Esophagus squamous epithelium (tissue), 4 donors: ENCODE measurements around the gene KIAA0930.

Source experiments
- POLR2A ChIP-seq, 4 donors: fragments of 450-650 bp; IDR thresholded peaks; one replicate each; pipeline ENCODE4 v1.6.1; 2017; ENCODE audit warnings: antibody characterized with exemption in 4 of 4, mild to moderate bottlenecking in 4 of 4, moderate library complexity in 3 of 4
- TF ChIP-seq, protein P1 (sequence below), 6 experiments: fragments of 450-650 bp in 4 of 6; fragments of 200-600 bp in 2 of 6; sonication (generic) in 2 of 6; IDR thresholded peaks; one replicate each; pipeline ENCODE4 v1.5.1; 2016 to 2019; ENCODE audit warnings: antibody characterized with exemption in 6 of 6, mild to moderate bottlenecking in 4 of 6, moderate library complexity in 4 of 6

DNA sequence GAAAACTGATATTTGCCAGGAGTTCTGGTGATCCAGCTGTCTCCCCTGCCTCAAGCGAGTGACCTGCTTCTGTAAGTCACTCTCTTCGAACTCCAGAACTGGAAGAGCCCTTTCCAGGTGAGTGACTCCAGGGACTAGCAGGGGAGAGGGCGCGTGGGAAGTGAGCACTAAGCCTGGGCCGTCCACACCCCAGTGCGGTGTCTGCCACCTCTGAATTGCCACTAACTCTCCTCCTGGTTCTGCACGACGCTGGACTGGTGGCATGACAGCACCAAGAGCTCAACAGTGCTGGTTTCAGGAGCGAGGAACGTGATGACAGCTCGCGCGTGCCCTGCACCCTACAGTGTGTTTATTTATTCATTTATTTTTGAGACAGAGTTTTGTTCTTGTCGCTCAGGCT is 22.9 kb downstream of the KIAA0930 start:
- TF ChIP-seq, protein P1, sequence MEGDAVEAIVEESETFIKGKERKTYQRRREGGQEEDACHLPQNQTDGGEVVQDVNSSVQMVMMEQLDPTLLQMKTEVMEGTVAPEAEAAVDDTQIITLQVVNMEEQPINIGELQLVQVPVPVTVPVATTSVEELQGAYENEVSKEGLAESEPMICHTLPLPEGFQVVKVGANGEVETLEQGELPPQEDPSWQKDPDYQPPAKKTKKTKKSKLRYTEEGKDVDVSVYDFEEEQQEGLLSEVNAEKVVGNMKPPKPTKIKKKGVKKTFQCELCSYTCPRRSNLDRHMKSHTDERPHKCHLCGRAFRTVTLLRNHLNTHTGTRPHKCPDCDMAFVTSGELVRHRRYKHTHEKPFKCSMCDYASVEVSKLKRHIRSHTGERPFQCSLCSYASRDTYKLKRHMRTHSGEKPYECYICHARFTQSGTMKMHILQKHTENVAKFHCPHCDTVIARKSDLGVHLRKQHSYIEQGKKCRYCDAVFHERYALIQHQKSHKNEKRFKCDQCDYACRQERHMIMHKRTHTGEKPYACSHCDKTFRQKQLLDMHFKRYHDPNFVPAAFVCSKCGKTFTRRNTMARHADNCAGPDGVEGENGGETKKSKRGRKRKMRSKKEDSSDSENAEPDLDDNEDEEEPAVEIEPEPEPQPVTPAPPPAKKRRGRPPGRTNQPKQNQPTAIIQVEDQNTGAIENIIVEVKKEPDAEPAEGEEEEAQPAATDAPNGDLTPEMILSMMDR (IDR thresholded peaks at IDR 0.05), result no peak
- no peak for TF ChIP-seq POLR2A (IDR thresholded peaks at IDR 0.05)
